Endothelial cell of umbilical vein (primary cell): Measurements from ENCODE around the gene CIB4. TPM values are rescaled to one million over a fixed set of nuclear protein-coding genes. Genes with fewer than 3 reads are reported as not detected.

Source experiments
- BruUV-seq: library from RNA; stranded (reverse); fragments of 400-500 nt; replicated peaks from 2 replicates; lab custom pipeline; 2021; lab: Mats Ljungman, UMichigan
- CTCF ChIA-PET: fragments of 300-600, 350-600 bp; sonication (Branson Sonifier 250); formaldehyde crosslinking; loops from one replicate; lab custom pipeline; 2021; ENCODE audit warnings: antibody characterized with exemption, inconsistent platforms; lab: Charles Lee
- POLR2A ChIA-PET: fragments of 300-600, 350-600 bp; sonication (Branson Sonifier 250); formaldehyde crosslinking; loops from one replicate; lab custom pipeline; 2021; ENCODE audit warnings: antibody characterized with exemption, inconsistent platforms; lab: Charles Lee
- DNase-seq: peaks from one replicate; pipeline ENCODE4 v3.0.0-alpha.2; 2011; ENCODE audit warnings: low read depth, low spot score
- FAIRE-seq: peaks from 2 replicates; lab custom pipeline; 2011; peaks lifted over from hg19 to GRCh38; lab: Jason Lieb, UNC
- H2AFZ ChIP-seq: 2 replicates; pipeline ENCODE4 v1.6.0; 2012; ENCODE audit warnings: low read depth, low read length, control low read depth, inconsistent platforms
- H3K27ac ChIP-seq: 2 replicates; pipeline ENCODE4 v1.5.1; 2011; ENCODE audit warnings: low read depth, mild to moderate bottlenecking, control low read depth, low read length, moderate library complexity; ENCODE audit not compliant: insufficient read depth
- H3K27me3 ChIP-seq, 2 experiments: 2 replicates each; pipeline versions ENCODE4 v1.6.0 to v1.6.1; 2011; ENCODE audit warnings: low read length in 2 of 2, mixed read lengths in 1 of 2; ENCODE audit not compliant: control insufficient read depth in 2 of 2, insufficient read depth in 2 of 2
- H3K36me3 ChIP-seq, 2 experiments: 2 replicates in 1 of 2; 3 replicates in 1 of 2; pipeline ENCODE4 v1.5.1; 2011; ENCODE audit warnings: low read length in 2 of 2, mild to moderate bottlenecking in 1 of 2, moderate library complexity in 1 of 2; ENCODE audit not compliant: control insufficient read depth in 2 of 2, insufficient read depth in 2 of 2; ENCODE audit errors: extremely low read depth in 1 of 2
- H3K4me1 ChIP-seq: 3 replicates; pipeline ENCODE4 v1.5.1; 2011; ENCODE audit warnings: mild to moderate bottlenecking, low read length; ENCODE audit not compliant: control insufficient read depth, insufficient read depth; ENCODE audit errors: extremely low read depth
- H3K4me2 ChIP-seq: 2 replicates; pipeline ENCODE4 v1.6.1; 2011; ENCODE audit warnings: low read length, control low read depth, mixed read lengths; ENCODE audit not compliant: insufficient read depth
- H3K4me3 ChIP-seq, 3 experiments: fragments of 200-600 bp in 1 of 3; sonication (generic), shearing (Covaris generic) in 1 of 3; replicated peaks in 1 of 3; 2 replicates each; pipeline ENCODE4 v1.5.1; 2011 to 2016; ENCODE audit warnings: control low read depth in 3 of 3, low read length in 3 of 3, mild to moderate bottlenecking in 2 of 3, inconsistent platforms in 1 of 3, low read depth in 1 of 3, moderate library complexity in 1 of 3; ENCODE audit not compliant: insufficient read depth in 1 of 3
- H3K79me2 ChIP-seq: 2 replicates; pipeline ENCODE4 v1.6.0; 2012; ENCODE audit warnings: low read length, inconsistent platforms; ENCODE audit not compliant: control insufficient read depth, insufficient read depth
- H3K9ac ChIP-seq: replicated peaks from 2 replicates; pipeline ENCODE3; 2011; ENCODE audit warnings: low read length, control low read depth; ENCODE audit not compliant: insufficient read depth; ENCODE audit errors: extremely low read depth
- H3K9me1 ChIP-seq: replicated peaks from 3 replicates; pipeline ENCODE4 v1.6.0; 2011; ENCODE audit warnings: mild to moderate bottlenecking, low read length; ENCODE audit not compliant: control insufficient read depth, insufficient read depth; ENCODE audit errors: extremely low read depth
- H3K9me3 ChIP-seq: replicated peaks from 2 replicates; pipeline ENCODE4 v1.5.1; 2012; ENCODE audit warnings: low read length, inconsistent platforms; ENCODE audit not compliant: control insufficient read depth, insufficient read depth
- H4K20me1 ChIP-seq: replicated peaks from 2 replicates; pipeline ENCODE3; 2011; ENCODE audit warnings: mild to moderate bottlenecking, low read length; ENCODE audit not compliant: control insufficient read depth, insufficient read depth; ENCODE audit errors: extremely low read depth
- CTCF ChIP-seq, 2 donors: IDR thresholded peaks; 1 replicate in 1 of 2; 2 replicates in 1 of 2; pipeline ENCODE4 v1.5.1; 2011; ENCODE audit warnings: low read length in 2 of 2, mild to moderate bottlenecking in 2 of 2, moderate library complexity in 2 of 2, control low read depth in 1 of 2, inconsistent platforms in 1 of 2, low read depth in 1 of 2; ENCODE audit not compliant: insufficient read depth in 1 of 2; ENCODE audit errors: extremely low read depth in 1 of 2
- EZH2 ChIP-seq: IDR thresholded peaks from 2 replicates; pipeline ENCODE4 v1.6.1; 2012; ENCODE audit warnings: borderline replicate concordance, low read depth, mild to moderate bottlenecking, moderate library complexity, low read length, inconsistent platforms; ENCODE audit not compliant: severe bottlenecking
- GATA2 ChIP-seq: IDR thresholded peaks from 2 replicates; pipeline ENCODE4 v1.7.0; 2011; ENCODE audit warnings: low read depth, mild to moderate bottlenecking, moderate library complexity, mixed read lengths, low read length; ENCODE audit not compliant: insufficient read length, insufficient read depth
- JUN ChIP-seq: IDR thresholded peaks from 2 replicates; pipeline ENCODE4 v1.6.1; 2011; ENCODE audit warnings: borderline replicate concordance, low read depth; ENCODE audit not compliant: insufficient read length, insufficient read depth
- MAX ChIP-seq: IDR thresholded peaks from 2 replicates; pipeline ENCODE4 v1.6.1; 2011; ENCODE audit not compliant: insufficient read depth, insufficient read length
- MYC ChIP-seq: IDR thresholded peaks from one replicate; pipeline ENCODE4 v1.6.1; 2011; ENCODE audit warnings: mild to moderate bottlenecking, low read depth, low read length
- POLR2A ChIP-seq: IDR thresholded peaks from 2 replicates; pipeline ENCODE4 v1.6.1; 2012; ENCODE audit warnings: low read depth, mild to moderate bottlenecking, control low read depth, low read length
- dilution Hi-C: fragments of 300-500 bp; cut with MboI; formaldehyde crosslinking; loops from one replicate; pipeline ENCODE4 v1.15.0; 2019; ENCODE audit warnings: low sequenced_read_pairs; ENCODE audit not compliant: extremely low pct_ligation_motif_present
- intact Hi-C: fragments of 100-400 bp; cut with micrococcal nuclease; formaldehyde crosslinking; loops from one replicate; pipeline ENCODE4 v1.10.0; 2022
- polyA plus RNA-seq, 4 experiments: library from polyadenylated mRNA; depleted of rRNA in 3 of 4; stranded (reverse) in 3 of 4; unstranded in 1 of 4; fragments of >200 nt; gene quantifications; 2 replicates each; pipeline versions ENCODE4 v1.2.1 to v1.2.3, GENCODE V29; 2011 to 2012; ENCODE audit warnings: missing spikeins in 1 of 4
- total RNA-seq: library from RNA; stranded (reverse); gene quantifications from 2 replicates; pipeline ENCODE4 v1.2.3, GENCODE V29; 2021

The CIB4 gene
- total and polyA plus RNA-seq, 2 donors (not counting 3 experiments of a cell fraction or from before 2014, with no cell fraction given), result not detected

GRCh38 chr2:26580151-26580550 is 61.0 kb downstream of the CIB4 start:
- CTCF ChIA-PET, result interaction anchor here (1.5 kb wide), 1 partner anchor 165 kb away, joined by 4 read pairs; no protein-coding TSS in a partner anchor
- H3K4me1 ChIP-seq, result no peaks in the 10 kb centered on the region
- DNase-seq (no peak), FAIRE-seq (no peak)
- dilution Hi-C loops (no loop called here), intact Hi-C loops (no loop called here)
- H3K9me3 ChIP-seq, result no peaks in the 10 kb centered on the region
- no peaks in the 10 kb centered on the region for H4K20me1 ChIP-seq
- H3K36me3 ChIP-seq, result no peaks in the 10 kb centered on the region
- no peak overlapping the region for H3K9ac ChIP-seq
- no peaks in the 10 kb centered on the region for H3K79me2 ChIP-seq
- no peak overlapping the region for H3K4me3 ChIP-seq
- no peak overlapping the region for H2AFZ ChIP-seq
- no peak overlapping the region for H3K27ac ChIP-seq
- TF ChIP-seq GATA2 (no peak), MYC (no peak), MAX (no peak)
- H3K9me1 ChIP-seq, result no peaks in the 10 kb centered on the region
- POLR2A ChIA-PET, result no interaction called here
- H3K4me2 ChIP-seq, result no peak overlapping the region
- no TSS peak for BruUV-seq
- peaks cover 0 to 6% of the 10 kb centered on the region in 2 experiments for H3K27me3 ChIP-seq

- Histone ChIP-seq H3K4me2 (no peak overlapping the region), H3K36me3 (no peaks in the 10 kb centered on the region), H2AFZ (no peak overlapping the region), H3K9ac (no peak overlapping the region), H3K79me2 (no peaks in the 10 kb centered on the region), H4K20me1 (no peaks in the 10 kb centered on the region), H3K27ac (no peak overlapping the region), H3K27me3 (peaks cover 0 to 6% of the 10 kb centered on the region in 2 experiments), H3K4me1 (no peaks in the 10 kb centered on the region), H3K9me3 (no peaks in the 10 kb centered on the region), H3K9me1 (no peaks in the 10 kb centered on the region), H3K4me3 (no peak overlapping the region)
- FAIRE-seq (no peak), DNase-seq (no peak)
- dilution Hi-C loops, result no loop called here
- CTCF ChIA-PET, result interaction anchor here (1.3 to 1.6 kb wide), 3 partner anchors 28 to 166 kb away, joined by 4 to 5 read pairs (median 5); no protein-coding TSS in a partner anchor
- POLR2A ChIA-PET, result no interaction called here
- TF ChIP-seq EZH2 (no peak), MYC (no peak), JUN (no peak), CTCF (IDR thresholded peaks at IDR 0.05; ENCODE audit: extremely low read depth in 1 of 2, insufficient read depth in 1 of 2, low read depth in 1 of 2, low read length in 2 of 2) (no peak), MAX (no peak), POLR2A (no peak)
- BruUV-seq, result no TSS peak
- intact Hi-C loops, result loop anchor here (5.0 kb wide), 1 partner anchor 47 kb away; no protein-coding TSS in a partner anchor
These were observed 61.5 kb downstream of the CIB4 start for GRCh38 chr2:26579723-26580040.
